SK-N-SH (cell line): ENCODE results near the gene BPIFA2. TPM values are rescaled to one million over a fixed set of nuclear protein-coding genes. Genes with fewer than 3 reads are reported as not detected.

Experiments used
- CTCF ChIA-PET: fragments of 300-600, 350-600 bp; formaldehyde crosslinking; extraction: SDS; loops from one replicate; lab custom pipeline; 2021; lab: Yijun Ruan, JAX
- POLR2A ChIA-PET: fragments of 350-600 bp; sonication (Branson Sonifier 250); formaldehyde crosslinking; extraction: SDS; loops from one replicate; lab custom pipeline; 2020; ENCODE audit warnings: antibody characterized with exemption, inconsistent platforms; lab: Yijun Ruan, JAX
- DNase-seq: peaks from one replicate; pipeline ENCODE4 v3.0.0; 2012
- H2AFZ ChIP-seq: fragments of 200-600 bp; sonication (generic); 2 replicates; pipeline ENCODE4 v1.8.1; 2016; ENCODE audit warnings: antibody characterized with exemption, mild to moderate bottlenecking, low read depth
- H3F3A ChIP-seq: fragments of 200-600 bp; sonication (generic); replicated peaks from 2 replicates; pipeline ENCODE3; 2016; ENCODE audit warnings: antibody characterized with exemption, mild to moderate bottlenecking; ENCODE audit not compliant: insufficient read depth
- H3K27ac ChIP-seq, 2 experiments: fragments of 200-500 bp in 1 of 2; fragments of 200-600 bp in 1 of 2; sonication (Bioruptor generic) in 1 of 2; sonication (generic), shearing (Covaris generic) in 1 of 2; 2 replicates each; pipeline versions ENCODE4 v1.5.1 to v1.6.1; 2014 to 2016; ENCODE audit warnings: low read depth in 2 of 2, inconsistent platforms in 1 of 2, low read length in 1 of 2, mild to moderate bottlenecking in 1 of 2, mixed read lengths in 1 of 2
- H3K27me3 ChIP-seq: fragments of 200-600 bp; sonication (generic), shearing (Covaris generic); 2 replicates; pipeline ENCODE4 v1.6.1; 2016; ENCODE audit warnings: mixed run types; ENCODE audit not compliant: insufficient read depth
- H3K36me3 ChIP-seq, 2 experiments: fragments of 200-500 bp in 1 of 2; fragments of 200-600 bp in 1 of 2; sonication (Bioruptor generic) in 1 of 2; sonication (generic) in 1 of 2; replicated peaks in 1 of 2; 2 replicates each; pipeline versions ENCODE3 to v1.5.1; 2014 to 2016; ENCODE audit warnings: low read length in 1 of 2, mild to moderate bottlenecking in 1 of 2; ENCODE audit not compliant: insufficient read depth in 2 of 2, control insufficient read depth in 1 of 2
- H3K4me1 ChIP-seq, 2 experiments: fragments of 200-500 bp in 1 of 2; fragments of 200-600 bp in 1 of 2; sonication (Bioruptor generic) in 1 of 2; sonication (generic), shearing (Covaris generic) in 1 of 2; 2 replicates each; pipeline versions ENCODE4 v1.5.1 to v1.6.1; 2014 to 2016; ENCODE audit warnings: low read depth in 1 of 2, low read length in 1 of 2, mixed run types in 1 of 2; ENCODE audit not compliant: insufficient read depth in 2 of 2, control insufficient read depth in 1 of 2
- H3K4me2 ChIP-seq: fragments of 200-600 bp; sonication (generic), shearing (Covaris generic); 2 replicates; pipeline ENCODE4 v1.6.1; 2017; ENCODE audit warnings: mixed run types
- H3K4me3 ChIP-seq, 2 experiments: fragments of 200-500 bp in 1 of 2; fragments of 200-600 bp in 1 of 2; sonication (Bioruptor generic) in 1 of 2; sonication (generic), shearing (Covaris generic) in 1 of 2; 2 replicates each; pipeline versions ENCODE4 v1.5.1 to v1.8.1; 2014 to 2016; ENCODE audit warnings: low read depth in 2 of 2, inconsistent platforms in 1 of 2, low read length in 1 of 2, mild to moderate bottlenecking in 1 of 2, mixed read lengths in 1 of 2, moderate library complexity in 1 of 2
- H3K79me2 ChIP-seq: fragments of 200-600 bp; sonication (generic); 2 replicates; pipeline ENCODE4 v1.8.1; 2017; ENCODE audit warnings: mild to moderate bottlenecking; ENCODE audit not compliant: insufficient read depth
- H3K9ac ChIP-seq: fragments of 200-600 bp; sonication (generic); 2 replicates; pipeline ENCODE4 v1.6.1; 2017; ENCODE audit warnings: mixed run types
- H3K9me2 ChIP-seq: fragments of 200-600 bp; sonication (generic); 2 replicates; pipeline ENCODE4 v1.6.1; 2017; ENCODE audit warnings: mixed run types
- H3K9me3 ChIP-seq: fragments of 200-600 bp; sonication (generic); 2 replicates; pipeline ENCODE4 v1.6.1; 2017; ENCODE audit warnings: mixed run types, mild to moderate bottlenecking, moderate library complexity
- H4K20me1 ChIP-seq: fragments of 200-600 bp; sonication (generic); 2 replicates; pipeline ENCODE4 v1.6.1; 2017; ENCODE audit warnings: mild to moderate bottlenecking, mixed run types; ENCODE audit not compliant: insufficient read depth
- ELF1 ChIP-seq: IDR thresholded peaks from 2 replicates; pipeline ENCODE4 v1.4.0; 2012
- EP300 ChIP-seq, 2 experiments: IDR thresholded peaks; 2 replicates each; pipeline versions ENCODE4 v1.4.0 to v1.6.1; 2012; ENCODE audit warnings: borderline replicate concordance in 1 of 2, low read depth in 1 of 2, low read length in 1 of 2
- EZH2phosphoT487 ChIP-seq: fragments of 200-600 bp; sonication (generic); IDR thresholded peaks from 2 replicates; pipeline ENCODE4 v1.6.1; 2017; ENCODE audit warnings: low read depth, mixed run types, mild to moderate bottlenecking, antibody characterized with exemption, moderate library complexity, borderline replicate concordance
- IRF3 ChIP-seq: fragments of 150-350 bp; IDR thresholded peaks from 2 replicates; pipeline ENCODE4 v1.6.1; 2016; ENCODE audit warnings: mild to moderate bottlenecking, low read depth, low read length
- MEF2A ChIP-seq: IDR thresholded peaks from 2 replicates; pipeline ENCODE4 v1.4.0; 2012; ENCODE audit warnings: low read depth, borderline replicate concordance
- MXI1 ChIP-seq: IDR thresholded peaks from 2 replicates; pipeline ENCODE4 v1.6.1; 2012; ENCODE audit warnings: mild to moderate bottlenecking, low read depth, low read length, improper control_type of control experiment
- NRF1 ChIP-seq: IDR thresholded peaks from 2 replicates; pipeline ENCODE4 v1.6.1; 2012; ENCODE audit warnings: low read depth, mild to moderate bottlenecking, low read length
- PBX3 ChIP-seq: IDR thresholded peaks from 2 replicates; pipeline ENCODE4; 2012
- POLR2AphosphoS5 ChIP-seq: IDR thresholded peaks from 2 replicates; pipeline ENCODE4 v1.6.1; 2012; ENCODE audit warnings: low read depth, low read length
- RFX5 ChIP-seq: IDR thresholded peaks from 2 replicates; pipeline ENCODE4 v1.6.1; 2012; ENCODE audit warnings: mild to moderate bottlenecking, improper control_type of control experiment, low read length
- TAF1 ChIP-seq: IDR thresholded peaks from 2 replicates; pipeline ENCODE4 v1.6.1; 2012; ENCODE audit warnings: low read depth, mild to moderate bottlenecking, low read length, moderate library complexity, borderline replicate concordance
- TCF12 ChIP-seq: IDR thresholded peaks from 2 replicates; pipeline ENCODE4 v1.4.0; 2012
- TEAD4 ChIP-seq: IDR thresholded peaks from 2 replicates; pipeline ENCODE4 v1.4.0; 2012; ENCODE audit warnings: mild to moderate bottlenecking, borderline replicate concordance; ENCODE audit not compliant: insufficient read depth
- YY1 ChIP-seq: IDR thresholded peaks from 2 replicates; pipeline ENCODE4 v1.4.0; 2012; ENCODE audit warnings: low read depth, mild to moderate bottlenecking
- WGBS: methylation state at CpG from one replicate; pipeline ENCODE4 v1.1.6; 2017; ENCODE audit warnings: low lambda C conversion rate; 5-methylcytosine and 5-hydroxymethylcytosine counted together
- polyA plus RNA-seq, 3 experiments: library from polyadenylated mRNA; depleted of rRNA; stranded (reverse); fragments of >200 nt; gene quantifications; 2 replicates each; pipeline ENCODE4 v1.2.3, GENCODE V29; 2012

BPIFA2 gene
- polyA plus RNA-seq, 1 of the 3 experiments (the other 2 are of a cell fraction): not detected

GRCh38 chr20:33217052-33217451 is 49.1 kb downstream of the BPIFA2 start, which contains the start of gene BPIFA3:
TSS of gene BPIFA3 (plus strand) at chr20:33217352. CDS start at chr20:33217537, 185 bp downstream.
- CTCF ChIA-PET: no interaction called here
- WGBS: 4% methylated on average over 2 of the region's 2 CpGs

GRCh38 chr20:33224399-33224798 is 56.4 kb downstream of the BPIFA2 start:
- POLR2A ChIA-PET: no interaction called here
- Histone ChIP-seq H2AFZ (no peak overlapping the region), H3K4me1 (no peaks in the 10 kb centered on the region), H3K79me2 (no peaks in the 10 kb centered on the region), H3K27ac (no peak overlapping the region), H3K27me3 (peaks cover 6% of the 10 kb centered on the region; the same call in 1 of the 2 replicates), H4K20me1 (no peaks in the 10 kb centered on the region), H3F3A (no peaks in the 10 kb centered on the region), H3K9me2 (no peaks in the 10 kb centered on the region), H3K36me3 (no peaks in the 10 kb centered on the region), H3K4me3 (no peak overlapping the region), H3K4me2 (no peak overlapping the region), H3K9ac (no peak overlapping the region), H3K9me3 (no peaks in the 10 kb centered on the region)
- CTCF ChIA-PET: interaction anchor here (2.0 kb wide), 1 partner anchor 38 kb away, joined by 5 read pairs; no protein-coding TSS in a partner anchor
- DNase-seq: no peak
- TF ChIP-seq MXI1 (no peak), RFX5 (no peak), EP300 (IDR thresholded peaks at IDR 0.05; ENCODE audit: borderline replicate concordance in 1 of 2, low read depth in 1 of 2, low read length in 1 of 2) (no peak), TAF1 (no peak), POLR2AphosphoS5 (no peak)
- WGBS: 34% methylated on average over 4 of the region's 4 CpGs

More at GRCh38 chr20:33217052-33217451, 49.1 kb downstream of the BPIFA2 start, which contains the start of gene BPIFA3:
- H3K9me3 ChIP-seq: no peaks in the 10 kb centered on the region
- peaks cover 7% of the 10 kb centered on the region; the same call in 1 of the 2 replicates for H3K27me3 ChIP-seq
- H2AFZ ChIP-seq: no peak within 1 kb of the TSS
- H3K4me1 ChIP-seq: no peaks in the 10 kb centered on the region
- no peak for DNase-seq
- H4K20me1 ChIP-seq: no peaks in the 10 kb centered on the region
- no peaks in the 10 kb centered on the region for H3K9me2 ChIP-seq
- H3K27ac ChIP-seq: no peak within 1 kb of the TSS
- H3K79me2 ChIP-seq: no peaks in the 10 kb centered on the region
- H3K9ac ChIP-seq: no peak within 1 kb of the TSS
- TF ChIP-seq NRF1 (no peak), EZH2phosphoT487 (no peak), MXI1 (no peak), IRF3 (no peak), ELF1 (no peak), TCF12 (no peak), MEF2A (no peak), TEAD4 (no peak), RFX5 (no peak), YY1 (no peak), PBX3 (no peak)
- TF ChIP-seq, all 33 proteins: peak for 0
- POLR2A ChIA-PET: no interaction called here
- Histone ChIP-seq H3F3A (no peaks in the 10 kb centered on the region), H3K4me2 (no peak within 1 kb of the TSS), H3K36me3 (no peaks in the 10 kb centered on the region), H3K4me3 (no peak within 1 kb of the TSS)
